ENCODE results near the gene ZNFX1. TPM values are rescaled to one million over a fixed set of nuclear protein-coding genes. Genes with fewer than 3 reads are reported as not detected.

The ZNFX1 gene
- total RNA-seq, 1 donor from 2014 or later = 10.7 TPM

GRCh38 chr20:49313283-49313682 is 35.4 kb upstream of the ZNFX1 start:
- TF ChIP-seq CTCF (IDR thresholded peaks at IDR 0.05; ENCODE audit: unreplicated experiment) = no peak
- H3K4me3 Mint-ChIP-seq (ENCODE audit: low read depth) = no peak overlapping the region
- H3K4me1 Mint-ChIP-seq (ENCODE audit: low read depth) = peaks cover 4% of the 10 kb centered on the region
- H3K27me3 Mint-ChIP-seq = peaks cover 32% of the 10 kb centered on the region
- H3K36me3 Mint-ChIP-seq (ENCODE audit: insufficient read depth) = no peaks in the 10 kb centered on the region
- peaks cover 4% of the 10 kb centered on the region for H3K9me3 Mint-ChIP-seq (ENCODE audit: low read depth)
- DNase-seq (ENCODE audit: low spot score, unreplicated experiment) = no peak
- no peak overlapping the region for H3K27ac Mint-ChIP-seq

GRCh38 chr20:49312661-49313060 is 34.8 kb upstream of the ZNFX1 start:
- H3K36me3 Mint-ChIP-seq (ENCODE audit: insufficient read depth) = no peaks in the 10 kb centered on the region
- peaks cover 2% of the 10 kb centered on the region for H3K4me1 Mint-ChIP-seq (ENCODE audit: low read depth)
- H3K27me3 Mint-ChIP-seq = peaks cover 26% of the 10 kb centered on the region
- peaks cover 4% of the 10 kb centered on the region for H3K9me3 Mint-ChIP-seq (ENCODE audit: low read depth)
- no peak for TF ChIP-seq CTCF (IDR thresholded peaks at IDR 0.05; ENCODE audit: unreplicated experiment)
- no peak overlapping the region for H3K4me3 Mint-ChIP-seq (ENCODE audit: low read depth)
- no peak for DNase-seq (ENCODE audit: low spot score, unreplicated experiment)
- H3K27ac Mint-ChIP-seq = no peak overlapping the region

- H3K27me3 Mint-ChIP-seq = peaks cover 10% of the 10 kb centered on the region
These were observed 32.8 kb upstream of the ZNFX1 start for GRCh38 chr20:49310705-49311104.

GRCh38 chr20:49308875-49309274 is 31.0 kb upstream of the ZNFX1 start:
- TF ChIP-seq CTCF (IDR thresholded peaks at IDR 0.05; ENCODE audit: unreplicated experiment) = no peak
- Mint-ChIP-seq H3K4me1 (ENCODE audit: low read depth) (peaks cover 6% of the 10 kb centered on the region), H3K27ac (no peak overlapping the region), H3K9me3 (ENCODE audit: low read depth) (peaks cover 4% of the 10 kb centered on the region), H3K27me3 (peaks cover 3% of the 10 kb centered on the region), H3K36me3 (ENCODE audit: insufficient read depth) (no peaks in the 10 kb centered on the region), H3K4me3 (ENCODE audit: low read depth) (no peak overlapping the region)
- DNase-seq (ENCODE audit: low spot score, unreplicated experiment) = no peak

More at GRCh38 chr20:49310705-49311104, 32.8 kb upstream of the ZNFX1 start:
- TF ChIP-seq CTCF (IDR thresholded peaks at IDR 0.05; ENCODE audit: unreplicated experiment) = no peak
- no peak for DNase-seq (ENCODE audit: low spot score, unreplicated experiment)
- Mint-ChIP-seq H3K4me3 (ENCODE audit: low read depth) (no peak overlapping the region), H3K9me3 (ENCODE audit: low read depth) (peaks cover 4% of the 10 kb centered on the region), H3K4me1 (ENCODE audit: low read depth) (peaks cover 6% of the 10 kb centered on the region), H3K36me3 (ENCODE audit: insufficient read depth) (no peaks in the 10 kb centered on the region), H3K27ac (no peak overlapping the region)

- Mint-ChIP-seq H3K27ac (no peak overlapping the region), H3K4me3 (ENCODE audit: low read depth) (no peak overlapping the region), H3K36me3 (ENCODE audit: insufficient read depth) (no peaks in the 10 kb centered on the region), H3K4me1 (ENCODE audit: low read depth) (peaks cover 6% of the 10 kb centered on the region), H3K27me3 (no peaks in the 10 kb centered on the region), H3K9me3 (ENCODE audit: low read depth) (peaks cover 4% of the 10 kb centered on the region)
- no peak for TF ChIP-seq CTCF (IDR thresholded peaks at IDR 0.05; ENCODE audit: unreplicated experiment)
- DNase-seq (ENCODE audit: low spot score, unreplicated experiment) = no peak
These were observed 29.2 kb upstream of the ZNFX1 start for GRCh38 chr20:49306903-49307620.

All from progenitor cell of endocrine pancreas (in vitro differentiated cells).